Calu3 (cell line): Measurements from ENCODE around the gene PARP14. TPM values are rescaled to one million over a fixed set of nuclear protein-coding genes. Genes with fewer than 3 reads are reported as not detected.
A peak's percentile ranks its signal among the peaks of the same experiment; 100 is the strongest.

Experiments used
- BruUV-seq: library from RNA; stranded (reverse); fragments of 400-500 nt; replicated peaks from 2 replicates; lab custom pipeline; 2021; lab: Mats Ljungman, UMichigan
- CTCF ChIA-PET: fragments of 300-600 bp; sonication (Branson Sonifier 250); formaldehyde crosslinking; loops from one replicate; lab custom pipeline; 2022; ENCODE audit warnings: antibody characterized with exemption; lab: Charles Lee
- DNase-seq: peaks from one replicate; pipeline ENCODE4 v3.0.0; 2022
- H3K27ac Mint-ChIP-seq: one replicate; pipeline ENCODE4 v1.8.0; 2022; ENCODE audit warnings: mixed read lengths; ENCODE audit not compliant: unreplicated experiment
- H3K27me3 Mint-ChIP-seq: one replicate; pipeline ENCODE4 v1.8.0; 2022; ENCODE audit warnings: mixed read lengths; ENCODE audit not compliant: unreplicated experiment
- H3K36me3 Mint-ChIP-seq: one replicate; pipeline ENCODE4 v1.8.0; 2022; ENCODE audit warnings: mild to moderate bottlenecking, moderate library complexity, mixed read lengths; ENCODE audit not compliant: insufficient read depth, unreplicated experiment
- H3K4me1 Mint-ChIP-seq: one replicate; pipeline ENCODE4 v1.8.0; 2022; ENCODE audit warnings: mild to moderate bottlenecking, low read depth, mixed read lengths; ENCODE audit not compliant: unreplicated experiment
- H3K4me3 Mint-ChIP-seq: one replicate; pipeline ENCODE4 v1.8.0; 2022; ENCODE audit warnings: mild to moderate bottlenecking, low read depth, moderate library complexity, mixed read lengths; ENCODE audit not compliant: unreplicated experiment
- H3K9me3 Mint-ChIP-seq: one replicate; pipeline ENCODE4 v1.8.0; 2022; ENCODE audit warnings: low read depth, mixed read lengths; ENCODE audit not compliant: unreplicated experiment
- CTCF ChIP-seq: fragments of 200-600 bp; IDR thresholded peaks from one replicate; pipeline ENCODE4 v1.8.0; 2022; ENCODE audit warnings: antibody characterized with exemption; ENCODE audit not compliant: unreplicated experiment
- intact Hi-C: fragments of 100-400 bp; cut with micrococcal nuclease; formaldehyde crosslinking; loops from one replicate; pipeline ENCODE4 v1.10.0; 2022; ENCODE audit not compliant: unreplicated experiment
- total RNA-seq: library from RNA; stranded (reverse); gene quantifications from 2 replicates; pipeline ENCODE4 v1.2.3, GENCODE V29; 2022

The PARP14 gene
- total RNA-seq, 1 experiment from 2014 or later, result 95.5 TPM

- H3K9me3 Mint-ChIP-seq, result no peaks in the 10 kb centered on the region
- H3K4me1 Mint-ChIP-seq, result no peaks in the 10 kb centered on the region
- no TSS peak for BruUV-seq
- no peak overlapping the region for H3K4me3 Mint-ChIP-seq
- intact Hi-C loops, result no loop called here
- DNase-seq, result no peak
- TF ChIP-seq CTCF, result no peak
- CTCF ChIA-PET, result no interaction called here
- H3K27me3 Mint-ChIP-seq, result no peaks in the 10 kb centered on the region
- no peak overlapping the region for H3K27ac Mint-ChIP-seq
- no peaks in the 10 kb centered on the region for H3K36me3 Mint-ChIP-seq
Measured at GRCh38 chr3:122748347-122748746, 67.7 kb downstream of the PARP14 start.

DNA sequence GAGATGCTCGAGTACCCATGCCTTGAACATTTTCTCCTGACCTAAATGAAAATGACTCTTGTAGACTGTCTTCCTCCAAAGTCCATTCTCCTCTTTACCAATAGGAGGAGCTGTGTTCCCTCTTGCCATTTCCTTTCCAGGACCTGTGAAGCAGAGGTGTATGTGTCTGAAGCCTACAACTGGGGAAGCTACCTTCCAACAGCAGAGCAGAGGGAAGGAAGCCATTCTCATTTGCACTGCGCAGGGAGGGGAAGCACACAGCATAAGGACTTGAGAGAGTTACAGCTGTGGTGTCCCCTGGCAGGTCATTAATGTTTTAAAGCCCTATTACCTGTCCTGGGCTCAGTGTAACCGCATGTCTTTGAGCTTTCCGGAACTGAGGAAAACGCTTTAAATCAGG lies 74.3 kb downstream of the PARP14 start:
- intact Hi-C loops, result loop anchor here (1.0 to 2.0 kb wide), 2 partner anchors 100 to 273 kb away; no protein-coding TSS in a partner anchor
- Mint-ChIP-seq H3K9me3 (no peaks in the 10 kb centered on the region), H3K4me3 (no peak overlapping the region), H3K36me3 (no peaks in the 10 kb centered on the region), H3K27ac (no peak overlapping the region), H3K4me1 (no peaks in the 10 kb centered on the region), H3K27me3 (no peaks in the 10 kb centered on the region)
- DNase-seq, result peak; percentile 32
- TF ChIP-seq CTCF, result peak; percentile 59
- CTCF ChIA-PET, result interaction anchor here (0.6 to 1.3 kb wide), 10 partner anchors 32 to 346 kb away, joined by 3 to 10 read pairs (median 4); partner anchors contain the start of genes HSPBAP1 and SEMA5B
- BruUV-seq, result no TSS peak

GRCh38 chr3:122755491-122755890 lies 74.9 kb downstream of the PARP14 start:
- no peak for DNase-seq
- H3K27me3 Mint-ChIP-seq, result no peaks in the 10 kb centered on the region
- BruUV-seq, result no TSS peak
- intact Hi-C loops, result loop anchor here (1.0 to 2.0 kb wide), 2 partner anchors 99 to 273 kb away; no protein-coding TSS in a partner anchor
- H3K4me1 Mint-ChIP-seq, result no peaks in the 10 kb centered on the region
- H3K9me3 Mint-ChIP-seq, result no peaks in the 10 kb centered on the region
- no peak for TF ChIP-seq CTCF
- CTCF ChIA-PET, result interaction anchor here (0.6 to 1.3 kb wide), 11 partner anchors 31 to 465 kb away, joined by 3 to 10 read pairs (median 4); partner anchors contain the start of genes HSPBAP1 and SEMA5B
- no peaks in the 10 kb centered on the region for H3K36me3 Mint-ChIP-seq
- no peak overlapping the region for H3K4me3 Mint-ChIP-seq
- H3K27ac Mint-ChIP-seq, result no peak overlapping the region

GRCh38 chr3:122758877-122759560 lies 78.4 kb downstream of the PARP14 start:
- CTCF ChIA-PET, result no interaction called here
- Mint-ChIP-seq H3K27me3 (no peaks in the 10 kb centered on the region), H3K9me3 (no peaks in the 10 kb centered on the region), H3K4me3 (no peak overlapping the region), H3K4me1 (no peaks in the 10 kb centered on the region), H3K36me3 (no peaks in the 10 kb centered on the region), H3K27ac (no peak overlapping the region)
- no peak for TF ChIP-seq CTCF
- BruUV-seq, result no TSS peak
- intact Hi-C loops, result no loop called here
- no peak for DNase-seq
